ENCODE results near the gene ALKBH4. TPM values are rescaled to one million over a fixed set of nuclear protein-coding genes. Genes with fewer than 3 reads are reported as not detected.

ALKBH4 gene
- total RNA-seq, 4 donors from 2014 or later: 14.7 to 38.9 (median 24.6) TPM

- no peak for DNase-seq (ENCODE audit: low spot score in 2 of 2)
- H3K4me3 ChIP-seq (ENCODE audit: low read depth, poor library complexity, severe bottlenecking): no peak overlapping the region
- intact Hi-C loops (cut with DNase I; ENCODE audit: low total_unique reads): no loop called here
- no peak for TF ChIP-seq POLR2A (IDR thresholded peaks at IDR 0.05)
- TF ChIP-seq, protein P1, sequence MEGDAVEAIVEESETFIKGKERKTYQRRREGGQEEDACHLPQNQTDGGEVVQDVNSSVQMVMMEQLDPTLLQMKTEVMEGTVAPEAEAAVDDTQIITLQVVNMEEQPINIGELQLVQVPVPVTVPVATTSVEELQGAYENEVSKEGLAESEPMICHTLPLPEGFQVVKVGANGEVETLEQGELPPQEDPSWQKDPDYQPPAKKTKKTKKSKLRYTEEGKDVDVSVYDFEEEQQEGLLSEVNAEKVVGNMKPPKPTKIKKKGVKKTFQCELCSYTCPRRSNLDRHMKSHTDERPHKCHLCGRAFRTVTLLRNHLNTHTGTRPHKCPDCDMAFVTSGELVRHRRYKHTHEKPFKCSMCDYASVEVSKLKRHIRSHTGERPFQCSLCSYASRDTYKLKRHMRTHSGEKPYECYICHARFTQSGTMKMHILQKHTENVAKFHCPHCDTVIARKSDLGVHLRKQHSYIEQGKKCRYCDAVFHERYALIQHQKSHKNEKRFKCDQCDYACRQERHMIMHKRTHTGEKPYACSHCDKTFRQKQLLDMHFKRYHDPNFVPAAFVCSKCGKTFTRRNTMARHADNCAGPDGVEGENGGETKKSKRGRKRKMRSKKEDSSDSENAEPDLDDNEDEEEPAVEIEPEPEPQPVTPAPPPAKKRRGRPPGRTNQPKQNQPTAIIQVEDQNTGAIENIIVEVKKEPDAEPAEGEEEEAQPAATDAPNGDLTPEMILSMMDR (IDR thresholded peaks at IDR 0.05): no peak
- WGBS, 2 donors: 96 to 97% methylated on average over 6 of the region's 6 CpGs
Observed at GRCh38 chr7:102407910-102408309, 56.8 kb downstream of the ALKBH4 start.

Small RNAs within 50 kb of the gene (microRNA-seq; reads per million reads assigned to microRNA genes)
- gene MIR4467 (ENCODE audit: borderline number of aligned reads in 1 of 2, borderline replicate concordance in 2 of 2) (0 to 0.68 reads per million in 2 donors), gene MIR5090 (ENCODE audit: borderline number of aligned reads in 1 of 2, borderline replicate concordance in 2 of 2) (2.0 to 2.3 reads per million in 2 donors)

Other genes with a start within 250 kb of the ALKBH4 start
- 10 to 100 TPM; 13.9 to 28.6 (median 20.6) TPM for gene SH2B2, start 178.0 kb downstream of the ALKBH4 start, total RNA-seq
- gene SPDYE6, start 108.4 kb downstream of the ALKBH4 start, total RNA-seq: not detected
- 10 to 100 TPM; 32.8 to 39.9 (median 35.7) TPM for gene PRKRIP1, start 68.5 kb downstream of the ALKBH4 start, total RNA-seq
- 1 to 10 TPM; 2.7 to 6.8 (median 6.4) TPM for gene ORAI2, start 31.3 kb downstream of the ALKBH4 start, total RNA-seq
- gene LRWD1, start 121 bp upstream of the ALKBH4 start, total RNA-seq: 10 to 100 TPM in 3 of 4 donors, 1 to 10 TPM in 1; 9.8 to 16.1 (median 10.3) TPM
- 10 to 100 TPM in 3 of 4 donors, 1 to 10 TPM in 1; 9.3 to 19.2 (median 15.9) TPM for gene POLR2J, start 14.1 kb upstream of the ALKBH4 start, total RNA-seq
- 10 to 100 TPM; 21.6 to 28.3 (median 25.3) TPM for gene RASA4B, start 52.9 kb upstream of the ALKBH4 start, total RNA-seq
- gene UPK3BL2, start 78.8 kb upstream of the ALKBH4 start, total RNA-seq: 10 to 100 TPM in 1 of 4 donors, 1 to 10 TPM in 3; 2.0 to 22.0 (median 5.2) TPM
- gene SPDYE2, start 86.4 kb upstream of the ALKBH4 start, total RNA-seq: under 1 TPM in 1 of 4 donors, not detected in 3; 0.39 TPM
- 10 to 100 TPM in 3 of 4 donors, 1 to 10 TPM in 1; 5.8 to 21.0 (median 15.9) TPM for gene POLR2J3, start 107.7 kb upstream of the ALKBH4 start, total RNA-seq
- gene RASA4, start 151.9 kb upstream of the ALKBH4 start, total RNA-seq: 10 to 100 TPM; 12.9 to 32.0 (median 26.2) TPM
- gene UPK3BL1, start 177.9 kb upstream of the ALKBH4 start, total RNA-seq: 10 to 100 TPM; 25.5 to 41.8 (median 40.9) TPM
- not detected for gene SPDYE2B, start 185.5 kb upstream of the ALKBH4 start, total RNA-seq
- gene POLR2J2, start 206.8 kb upstream of the ALKBH4 start, total RNA-seq: 1 to 10 TPM; 1.4 to 3.1 (median 1.5) TPM